ENCODE results near the gene CDK13. TPM values are rescaled to one million over a fixed set of nuclear protein-coding genes. Genes with fewer than 3 reads are reported as not detected.

Gene CDK13
- total RNA-seq, 3 donors from 2014 or later: 70.9 to 128 (median 95.4) TPM

GRCh38 chr7:39969431-39969830 lies 19.4 kb downstream of the CDK13 start:
- Histone ChIP-seq H3K9me3 (no peaks in the 10 kb centered on the region), H3K4me1 (no peaks in the 10 kb centered on the region), H3K4me3 (no peak overlapping the region), H3K27ac (no peak overlapping the region), H3K27me3 (no peaks in the 10 kb centered on the region), H3K36me3 (no peaks in the 10 kb centered on the region)
- no peak for DNase-seq (ENCODE audit: low spot score in 2 of 2)
- intact Hi-C loops (cut with DNase I; ENCODE audit: low total_unique reads): no loop called here
- TF ChIP-seq CTCF (IDR thresholded peaks at IDR 0.05) (no peak), POLR2A (IDR thresholded peaks at IDR 0.05) (no peak), POLR2AphosphoS5 (IDR thresholded peaks at IDR 0.05) (no peak)

GRCh38 chr7:39971924-39972323 lies 21.9 kb downstream of the CDK13 start:
- Histone ChIP-seq H3K4me1 (no peaks in the 10 kb centered on the region), H3K4me3 (no peak overlapping the region), H3K27me3 (no peaks in the 10 kb centered on the region), H3K9me3 (no peaks in the 10 kb centered on the region), H3K36me3 (no peaks in the 10 kb centered on the region), H3K27ac (no peak overlapping the region)
- no peak for DNase-seq (ENCODE audit: low spot score in 2 of 2)
- intact Hi-C loops (cut with DNase I; ENCODE audit: low total_unique reads): no loop called here
- TF ChIP-seq POLR2A (IDR thresholded peaks at IDR 0.05) (no peak), POLR2AphosphoS5 (IDR thresholded peaks at IDR 0.05) (no peak), CTCF (IDR thresholded peaks at IDR 0.05) (no peak)

GRCh38 chr7:39973801-39974200 lies 23.7 kb downstream of the CDK13 start:
- no peak for TF ChIP-seq POLR2AphosphoS5 (IDR thresholded peaks at IDR 0.05)
- no peak for TF ChIP-seq POLR2A (IDR thresholded peaks at IDR 0.05)
- TF ChIP-seq CTCF (IDR thresholded peaks at IDR 0.05): no peak
- Histone ChIP-seq H3K27ac (no peak overlapping the region), H3K27me3 (no peaks in the 10 kb centered on the region), H3K4me3 (no peak overlapping the region), H3K4me1 (no peaks in the 10 kb centered on the region), H3K36me3 (no peaks in the 10 kb centered on the region), H3K9me3 (no peaks in the 10 kb centered on the region)
- intact Hi-C loops (cut with DNase I; ENCODE audit: low total_unique reads): no loop called here
- no peak for DNase-seq (ENCODE audit: low spot score in 2 of 2)

- no peaks in the 10 kb centered on the region for H3K27me3 ChIP-seq
- no peak for DNase-seq (ENCODE audit: low spot score in 2 of 2)
- no peak for TF ChIP-seq POLR2A (IDR thresholded peaks at IDR 0.05)
- TF ChIP-seq POLR2AphosphoS5 (IDR thresholded peaks at IDR 0.05): no peak
- no peak for TF ChIP-seq CTCF (IDR thresholded peaks at IDR 0.05)
- H3K36me3 ChIP-seq: no peaks in the 10 kb centered on the region
- H3K9me3 ChIP-seq: no peaks in the 10 kb centered on the region
- intact Hi-C loops (cut with DNase I; ENCODE audit: low total_unique reads): no loop called here
- H3K4me3 ChIP-seq: no peak overlapping the region
- no peak overlapping the region for H3K27ac ChIP-seq
- no peaks in the 10 kb centered on the region for H3K4me1 ChIP-seq
Measured at GRCh38 chr7:39978230-39978934, 28.3 kb downstream of the CDK13 start.

- intact Hi-C loops (cut with DNase I; ENCODE audit: low total_unique reads): no loop called here
- no peak for DNase-seq (ENCODE audit: low spot score in 2 of 2)
- TF ChIP-seq POLR2A (IDR thresholded peaks at IDR 0.05) (no peak), POLR2AphosphoS5 (IDR thresholded peaks at IDR 0.05) (no peak), CTCF (IDR thresholded peaks at IDR 0.05) (no peak)
- H3K27ac ChIP-seq: no peak overlapping the region
- no peaks in the 10 kb centered on the region for H3K27me3 ChIP-seq
- H3K4me1 ChIP-seq: no peaks in the 10 kb centered on the region
- H3K9me3 ChIP-seq: no peaks in the 10 kb centered on the region
- no peak overlapping the region for H3K4me3 ChIP-seq
- no peaks in the 10 kb centered on the region for H3K36me3 ChIP-seq
Measured at GRCh38 chr7:39979406-39980073, 29.5 kb downstream of the CDK13 start.

Data from breast epithelium (tissue), 4 donors.